Spleen (tissue), 7 donors: ENCODE measurements around the gene RFTN1.

Source experiments
- POLR2A ChIP-seq, 3 donors: fragments of 450-650 bp; IDR thresholded peaks; one replicate each; pipeline ENCODE4 v1.5.1; 2017; ENCODE audit warnings: antibody characterized with exemption in 3 of 3, mild to moderate bottlenecking in 1 of 3
- TF ChIP-seq, protein P1 (sequence below), 11 experiments: fragments of 200-600 bp in 7 of 11; fragments of 450-650 bp in 4 of 11; sonication (generic) in 4 of 11; IDR thresholded peaks in 8 of 11; conservative IDR thresholded peaks in 3 of 11; 1 replicate in 7 of 11; 2 replicates in 4 of 11; pipeline versions ENCODE4 v1.4.0 to v1.8.0; 2016 to 2021; ENCODE audit warnings: antibody characterized with exemption in 11 of 11, inconsistent platforms in 4 of 11, mild to moderate bottlenecking in 1 of 11
- donor health status: DM: no; HTN: no; CAD: no; lungs with moderate emphysema.
- donor health status: DM: no; HTN: no; CAD: no.
- donor health status: DM: no; HTN: no; CAD: no.

GRCh38 chr3:16534640-16535262 lies 21.3 kb upstream of the RFTN1 start:
- TF ChIP-seq, protein P1, sequence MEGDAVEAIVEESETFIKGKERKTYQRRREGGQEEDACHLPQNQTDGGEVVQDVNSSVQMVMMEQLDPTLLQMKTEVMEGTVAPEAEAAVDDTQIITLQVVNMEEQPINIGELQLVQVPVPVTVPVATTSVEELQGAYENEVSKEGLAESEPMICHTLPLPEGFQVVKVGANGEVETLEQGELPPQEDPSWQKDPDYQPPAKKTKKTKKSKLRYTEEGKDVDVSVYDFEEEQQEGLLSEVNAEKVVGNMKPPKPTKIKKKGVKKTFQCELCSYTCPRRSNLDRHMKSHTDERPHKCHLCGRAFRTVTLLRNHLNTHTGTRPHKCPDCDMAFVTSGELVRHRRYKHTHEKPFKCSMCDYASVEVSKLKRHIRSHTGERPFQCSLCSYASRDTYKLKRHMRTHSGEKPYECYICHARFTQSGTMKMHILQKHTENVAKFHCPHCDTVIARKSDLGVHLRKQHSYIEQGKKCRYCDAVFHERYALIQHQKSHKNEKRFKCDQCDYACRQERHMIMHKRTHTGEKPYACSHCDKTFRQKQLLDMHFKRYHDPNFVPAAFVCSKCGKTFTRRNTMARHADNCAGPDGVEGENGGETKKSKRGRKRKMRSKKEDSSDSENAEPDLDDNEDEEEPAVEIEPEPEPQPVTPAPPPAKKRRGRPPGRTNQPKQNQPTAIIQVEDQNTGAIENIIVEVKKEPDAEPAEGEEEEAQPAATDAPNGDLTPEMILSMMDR (IDR thresholded peaks at IDR 0.05 in 8 of 11, conservative IDR thresholded peaks at IDR 0.05 in 3 of 11): no peak
- no peak for TF ChIP-seq POLR2A (IDR thresholded peaks at IDR 0.05)
